Stimulated activated CD4-positive, alpha-beta T cell treated with anti-CD3 and anti-CD28 coated beads, Interleukin-1b, Interleukin-23, amount 100 ng/mL, for 48 hours (primary cell): ENCODE results near the gene ALOX12.

ENCODE experiments used
- DNase-seq: peaks from one replicate; pipeline ENCODE4 v3.0.0-alpha.2; 2020

Gene ALOX12

GRCh38 chr17:7003745-7004144 lies 7.9 kb downstream of the ALOX12 start:
- no peak for DNase-seq

GRCh38 chr17:7004398-7005253 lies 8.8 kb downstream of the ALOX12 start:
- DNase-seq = peak; percentile 26

- no peak for DNase-seq
These were observed 9.9 kb downstream of the ALOX12 start for GRCh38 chr17:7005716-7006115.

- no peak for DNase-seq
These were observed 11.3 kb downstream of the ALOX12 start for GRCh38 chr17:7007143-7007542.

- no peak for DNase-seq
These were observed 14.7 kb downstream of the ALOX12 start for GRCh38 chr17:7010523-7010922.

GRCh38 chr17:7011415-7011814 lies 15.6 kb downstream of the ALOX12 start:
- DNase-seq = no peak

GRCh38 chr17:7011942-7012254 lies 16.0 kb downstream of the ALOX12 start:
- no peak for DNase-seq

GRCh38 chr17:7014261-7014994 lies 18.6 kb downstream of the ALOX12 start:
- peak; percentile 98 for DNase-seq

- DNase-seq = peak; percentile 74
These were observed 19.4 kb downstream of the ALOX12 start for GRCh38 chr17:7014995-7015958.

GRCh38 chr17:7016418-7016817 lies 20.6 kb downstream of the ALOX12 start:
- DNase-seq = no peak

GRCh38 chr17:7016886-7017826 lies 21.3 kb downstream of the ALOX12 start:
- DNase-seq = no peak

- DNase-seq = no peak
These were observed 22.0 kb downstream of the ALOX12 start for GRCh38 chr17:7017827-7018200.

GRCh38 chr17:7018331-7018964 lies 22.6 kb downstream of the ALOX12 start:
- DNase-seq = no peak

GRCh38 chr17:7019367-7019766 lies 23.5 kb downstream of the ALOX12 start:
- DNase-seq = no peak

- no peak for DNase-seq
These were observed 24.1 kb downstream of the ALOX12 start for GRCh38 chr17:7019839-7020519.

- DNase-seq = no peak
These were observed 25.2 kb downstream of the ALOX12 start for GRCh38 chr17:7020894-7021664.

GRCh38 chr17:7021993-7022778 lies 26.3 kb downstream of the ALOX12 start:
- DNase-seq = peak; percentile 79

GRCh38 chr17:7022781-7023571 lies 27.1 kb downstream of the ALOX12 start, which contains the start of gene BCL6B:
Gene BCL6B (plus strand): TSS chr17:7023050. CDS start chr17:7023672, 622 bp downstream.
- no peak for DNase-seq
